Stimulated activated CD8-positive, alpha-beta memory T cell treated with anti-CD3 and anti-CD28 coated beads, Interleukin-7, amount 100 ng/mL, for 48 hours (primary cell): ENCODE data around the gene NPR1.
"Not testable (repeated sequence)": the region's sequence is repeated elsewhere in the genome, so short reads cannot be mapped to it uniquely, and the experiment has no call there.

ENCODE experiments used
- DNase-seq, 2 donors: peaks; one replicate each; pipeline ENCODE4 v3.0.0-alpha.2; 2020; ENCODE audit warnings: low read depth in 1 of 2; ENCODE audit errors: extremely low read depth in 1 of 2

NPR1 gene

GRCh38 chr1:153679337-153680119, 1.0 kb downstream of the NPR1 start:
- no peak for DNase-seq

GRCh38 chr1:153680120-153680403, 1.6 kb downstream of the NPR1 start:
- no peak for DNase-seq

- DNase-seq: no peak
Measured at GRCh38 chr1:153682730-153683129, 4.2 kb downstream of the NPR1 start.

GRCh38 chr1:153683854-153684253, 5.4 kb downstream of the NPR1 start:
- DNase-seq: no peak

GRCh38 chr1:153684892-153685291, 6.4 kb downstream of the NPR1 start:
- DNase-seq: no peak

- no peak for DNase-seq
Measured at GRCh38 chr1:153685544-153686340, 7.3 kb downstream of the NPR1 start.

- no peak for DNase-seq
Measured at GRCh38 chr1:153687346-153688125, 9.0 kb downstream of the NPR1 start.

GRCh38 chr1:153688276-153688675, 9.8 kb downstream of the NPR1 start:
- DNase-seq: no peak

- no peak for DNase-seq
Measured at GRCh38 chr1:153688736-153689328, 10.3 kb downstream of the NPR1 start.

- DNase-seq: no peak
Measured at GRCh38 chr1:153693466-153693865, 15.0 kb downstream of the NPR1 start.

GRCh38 chr1:153696741-153697140, 18.3 kb downstream of the NPR1 start:
- DNase-seq: no peak

GRCh38 chr1:153697191-153698019, 18.9 kb downstream of the NPR1 start:
- DNase-seq: no peak

- DNase-seq: no peak
Measured at GRCh38 chr1:153698020-153698922, 19.8 kb downstream of the NPR1 start.

GRCh38 chr1:153698923-153699714, 20.6 kb downstream of the NPR1 start:
- no peak for DNase-seq

GRCh38 chr1:153699768-153700167, 21.3 kb downstream of the NPR1 start:
- DNase-seq: no peak

- no peak for DNase-seq
Measured at GRCh38 chr1:153705484-153705883, 27.0 kb downstream of the NPR1 start.

- DNase-seq: no peak
Measured at GRCh38 chr1:153711026-153711425, 32.5 kb downstream of the NPR1 start.

GRCh38 chr1:153716211-153716610, 37.7 kb downstream of the NPR1 start:
- DNase-seq: not testable (repeated sequence)

- no peak for DNase-seq
Measured at GRCh38 chr1:153717330-153717729, 38.8 kb downstream of the NPR1 start.
